Right kidney (tissue), 1 donor: ENCODE results near the gene KDM4C.
"Not testable (repeated sequence)": the region's sequence is repeated elsewhere in the genome, so short reads cannot be mapped to it uniquely, and the experiment has no call there.

Experiments
- DNase-seq: peaks from one replicate; pipeline ENCODE4 v3.0.0-alpha.2; 2016

Gene KDM4C

DNA sequence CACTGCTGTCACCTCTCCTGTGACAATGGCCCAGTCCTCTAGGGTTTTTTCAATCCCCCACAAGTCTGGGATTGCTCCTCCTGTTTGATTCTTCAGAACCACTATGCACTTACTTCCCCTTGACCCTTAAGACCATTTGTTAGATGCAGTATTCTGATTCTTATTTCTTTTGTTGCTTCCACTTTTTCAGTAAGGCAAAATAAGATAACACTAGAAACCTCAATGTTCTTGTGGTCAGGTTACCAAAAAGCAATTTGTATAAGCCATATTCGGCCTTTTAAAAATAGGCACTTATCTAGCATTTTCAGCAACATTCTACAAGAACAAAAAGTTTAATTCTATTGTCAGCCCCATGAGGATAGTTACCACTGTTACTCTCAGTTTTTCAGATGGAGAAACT lies 220.0 kb downstream of the KDM4C start:
- DNase-seq = no peak

GRCh38 chr9:6978591-6978990 lies 220.8 kb downstream of the KDM4C start:
- no peak for DNase-seq

- DNase-seq = no peak
Measured at GRCh38 chr9:6984941-6985578, 227.3 kb downstream of the KDM4C start.

GRCh38 chr9:6986141-6986815 lies 228.5 kb downstream of the KDM4C start:
- no peak for DNase-seq

DNA sequence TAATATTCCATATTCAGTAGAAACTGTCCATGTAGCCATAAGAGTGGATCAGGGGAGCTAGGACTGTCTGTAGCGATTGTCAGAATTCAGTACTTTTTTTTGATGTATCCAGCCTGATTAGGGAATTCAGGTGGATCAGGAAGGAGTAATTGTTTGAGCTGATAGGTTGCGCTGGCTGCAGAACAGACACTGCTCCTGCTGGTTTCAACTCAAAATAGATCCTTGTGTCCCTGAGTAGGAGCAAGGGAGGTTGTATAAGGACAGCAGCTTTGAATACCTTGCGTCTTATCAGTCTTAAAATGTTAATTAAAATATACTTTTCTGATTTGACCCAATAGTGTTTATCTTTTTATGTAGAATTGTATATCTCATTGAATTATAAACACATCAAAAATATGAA lies 229.6 kb downstream of the KDM4C start:
- DNase-seq = no peak

GRCh38 chr9:6991418-6991817 lies 233.6 kb downstream of the KDM4C start:
- no peak for DNase-seq

GRCh38 chr9:6996061-6996854 lies 238.5 kb downstream of the KDM4C start:
- DNase-seq = no peak

DNA sequence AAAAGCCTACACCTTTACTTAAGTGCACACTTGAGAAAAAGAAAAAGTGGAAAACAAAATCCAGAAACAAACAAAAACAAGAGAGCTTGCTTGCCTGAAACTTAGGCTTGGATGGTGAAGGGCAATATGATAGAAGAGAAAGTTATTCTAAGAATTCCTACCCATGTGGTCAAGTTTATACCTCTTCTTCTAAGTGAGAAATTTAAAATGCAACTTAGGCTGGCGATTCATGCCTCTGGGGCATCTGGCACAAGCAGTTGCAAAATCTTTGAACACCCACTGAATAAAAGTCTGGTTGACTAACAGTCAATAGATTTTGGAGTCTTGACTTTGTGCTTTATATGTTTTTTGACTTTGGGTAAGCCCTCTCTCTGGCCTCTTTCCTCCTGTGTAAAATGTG lies 239.6 kb downstream of the KDM4C start:
- DNase-seq = no peak

DNA sequence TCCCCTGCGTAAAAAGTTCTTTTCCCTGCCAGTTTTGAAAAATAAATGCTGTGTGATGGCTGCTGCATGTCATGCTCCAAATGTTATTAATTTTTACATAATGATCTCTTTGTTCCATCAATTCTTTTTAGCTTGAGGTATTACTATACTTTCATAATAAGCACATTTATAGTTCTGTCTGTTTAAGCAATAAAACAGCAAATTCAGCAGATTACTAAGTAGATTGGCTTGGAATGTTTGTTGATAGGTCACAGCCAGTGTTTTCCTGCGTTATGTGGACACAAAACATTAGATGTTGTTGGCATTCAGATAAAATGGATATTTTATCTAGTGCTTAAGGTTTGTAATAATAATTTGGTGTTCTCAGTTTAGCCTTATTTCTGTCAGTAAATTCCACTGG lies 242.0 kb downstream of the KDM4C start:
- DNase-seq = no peak

GRCh38 chr9:7001571-7001970 lies 243.8 kb downstream of the KDM4C start:
- DNase-seq = no peak

GRCh38 chr9:7003861-7004260 lies 246.1 kb downstream of the KDM4C start:
- no peak for DNase-seq

GRCh38 chr9:7006417-7006816 lies 248.6 kb downstream of the KDM4C start:
- DNase-seq = no peak

DNA sequence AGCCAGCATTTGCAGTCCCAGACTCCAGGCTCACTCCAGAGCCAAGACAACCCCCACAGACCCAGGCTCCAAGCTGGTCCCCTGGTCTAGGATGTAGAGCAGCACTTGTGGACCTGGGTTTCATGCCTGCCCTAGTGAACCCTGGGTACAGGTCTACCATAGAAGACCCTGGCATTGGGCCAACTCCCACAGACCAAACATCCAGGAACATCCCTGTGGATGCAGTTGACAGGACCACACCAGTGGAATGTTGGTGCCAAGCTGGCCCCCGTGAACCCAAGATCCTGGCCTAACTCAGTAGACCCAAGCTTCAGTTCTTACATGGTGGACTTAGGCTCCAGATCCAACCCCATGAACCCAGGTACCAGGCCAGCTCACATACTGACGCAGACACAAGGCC lies 250.6 kb downstream of the KDM4C start:
- DNase-seq = no peak

DNA sequence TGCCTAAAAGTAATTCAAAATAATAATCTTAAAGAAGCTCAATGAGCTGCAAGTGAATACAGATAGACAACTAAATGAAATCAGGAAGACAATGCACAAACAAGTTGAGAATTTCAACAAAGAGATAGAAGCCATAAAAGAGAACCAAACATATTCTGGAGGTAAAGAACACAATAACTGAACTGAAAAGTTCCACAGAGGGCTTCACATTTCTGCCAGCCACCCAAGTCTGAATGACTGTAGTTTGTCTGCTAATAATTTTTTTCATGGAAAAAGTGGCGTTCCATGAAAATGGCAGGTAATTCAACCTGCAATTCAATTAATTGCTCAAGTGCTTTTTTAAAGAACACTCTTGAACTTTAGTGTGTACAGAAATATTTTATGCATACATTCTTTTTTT lies 251.3 kb downstream of the KDM4C start:
- no peak for DNase-seq

GRCh38 chr9:7011395-7012067 lies 253.8 kb downstream of the KDM4C start:
- DNase-seq = no peak

GRCh38 chr9:7027996-7028395 lies 270.2 kb downstream of the KDM4C start:
- DNase-seq = no peak

GRCh38 chr9:7028591-7028990 lies 270.8 kb downstream of the KDM4C start:
- no peak for DNase-seq

GRCh38 chr9:7030943-7031342 lies 273.2 kb downstream of the KDM4C start:
- not testable (repeated sequence) for DNase-seq

- DNase-seq = peak; percentile 11
Measured at GRCh38 chr9:7033076-7034045, 275.6 kb downstream of the KDM4C start.

DNA sequence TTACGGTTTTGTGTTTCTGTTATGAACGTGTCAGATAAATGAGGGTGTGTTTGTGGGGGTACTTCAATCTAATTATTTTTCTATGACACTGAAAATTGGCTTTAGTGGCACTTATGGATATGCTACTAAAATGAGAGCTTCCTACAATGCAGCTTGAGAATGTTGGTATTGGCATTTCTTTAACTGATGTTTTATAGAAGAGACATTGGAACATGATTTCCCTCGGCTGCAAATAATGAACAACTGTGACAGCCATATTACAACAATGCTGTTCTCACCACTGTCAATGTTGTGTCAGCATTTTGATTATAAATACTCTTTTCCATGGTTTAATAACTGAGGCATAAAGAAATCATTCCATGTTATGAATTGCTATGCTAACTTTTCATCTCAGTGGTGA lies 279.4 kb downstream of the KDM4C start:
- DNase-seq = no peak

DNA sequence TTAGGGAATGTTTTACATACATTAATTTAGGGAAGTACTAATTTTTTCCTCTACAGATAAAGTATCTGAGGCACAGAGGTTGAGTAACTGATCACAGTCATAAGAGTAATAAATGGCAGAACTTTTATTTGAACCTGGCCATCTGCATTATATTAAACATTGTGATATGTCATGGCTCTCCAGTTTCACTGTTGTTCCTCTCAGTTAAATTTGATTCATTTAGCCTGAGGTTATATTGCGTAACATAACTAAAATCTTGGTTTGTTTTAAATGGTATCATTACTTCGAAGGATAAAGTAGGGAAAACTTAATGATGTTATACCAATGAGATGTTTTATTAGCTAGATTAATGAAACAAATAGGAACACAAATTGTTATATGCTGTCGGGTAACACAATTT lies 284.4 kb downstream of the KDM4C start:
- DNase-seq = no peak

DNA sequence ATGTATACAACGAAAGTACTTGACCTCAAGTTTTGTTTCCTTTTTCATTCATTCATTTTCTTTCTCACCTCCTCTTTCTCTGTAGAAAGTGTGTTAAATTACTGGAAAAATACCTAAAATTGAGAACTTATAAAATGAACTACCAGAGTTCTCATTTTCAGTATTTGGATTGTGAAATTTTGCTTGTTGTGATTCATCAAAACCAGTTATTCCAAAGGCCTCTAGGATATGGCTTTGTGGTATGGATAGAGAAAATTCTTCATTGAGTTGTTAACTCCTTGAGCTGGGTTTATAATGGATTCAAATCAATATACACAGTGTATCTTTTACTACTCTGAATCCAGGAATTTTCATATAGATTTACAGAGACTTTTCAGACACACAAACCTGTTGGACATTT lies 287.6 kb downstream of the KDM4C start:
- DNase-seq = no peak
